NCI-H69 (cell line): ENCODE results near the gene ADAM12.
A peak's percentile ranks its signal among the peaks of the same experiment; 100 is the strongest.

ENCODE experiments used
- DNase-seq: peaks from one replicate; lab custom pipeline; 2025; lab: John Stamatoyannopoulos, UW

The ADAM12 gene

DNA sequence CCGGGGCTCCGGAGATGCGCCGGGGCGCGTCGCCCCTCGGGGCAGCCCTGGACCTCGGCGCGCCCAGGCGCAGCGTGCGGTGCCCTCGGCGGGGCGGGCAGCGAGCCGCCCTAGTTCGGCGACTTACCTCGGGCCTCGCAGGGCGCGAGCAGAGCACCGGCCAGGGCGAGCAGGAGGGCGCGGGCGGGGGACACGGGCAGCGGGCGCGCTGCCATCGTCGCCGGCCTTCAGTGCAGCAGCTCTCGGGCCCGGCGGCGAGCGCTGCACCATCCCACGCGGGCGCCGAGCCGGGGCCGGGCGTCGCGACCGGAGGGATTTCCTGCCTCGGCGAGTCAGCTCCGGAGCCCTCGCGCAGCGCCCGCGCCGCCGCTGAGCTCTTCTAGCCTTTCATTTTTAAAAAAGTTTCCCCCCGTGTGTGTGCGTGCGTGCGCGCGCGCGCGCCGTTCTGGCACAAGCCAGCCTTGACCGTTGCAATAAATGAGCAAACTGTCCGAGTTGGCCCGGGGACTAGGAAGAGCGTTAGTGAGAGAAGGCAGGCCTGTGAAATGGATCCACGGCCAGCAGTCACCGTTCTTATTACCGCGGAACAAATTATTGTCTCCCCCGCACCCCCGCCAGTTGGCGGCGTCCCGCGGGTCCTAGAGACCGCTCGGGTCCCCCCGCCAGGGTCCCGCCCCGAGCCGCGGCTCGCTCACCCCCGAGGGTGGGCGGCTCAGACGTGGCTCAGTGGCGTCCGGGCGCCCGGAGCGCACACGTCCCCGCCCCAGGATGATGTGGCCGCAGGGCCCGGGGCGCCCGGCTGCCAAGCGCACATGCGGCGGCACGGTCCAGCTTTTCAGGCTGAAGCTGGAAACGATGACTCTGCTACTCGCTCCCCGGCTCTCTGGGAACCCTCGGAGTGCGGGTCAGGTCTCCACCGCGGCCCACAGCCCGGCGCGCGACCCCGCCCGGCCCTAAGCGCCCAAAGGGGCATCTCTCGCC is at the start of gene ADAM12:
ADAM12 (minus strand) TSS at position 547 of the 981 bp plus-strand sequence; CDS start at position 215, 332 bp downstream.
- peak; percentile 41 for DNase-seq

- peak; percentile 11 for DNase-seq
Measured at GRCh38 chr10:126437635-126438406, 49.5 kb upstream of the ADAM12 start.

GRCh38 chr10:126434235-126434634 is 46.0 kb upstream of the ADAM12 start:
- DNase-seq, result no peak

DNA sequence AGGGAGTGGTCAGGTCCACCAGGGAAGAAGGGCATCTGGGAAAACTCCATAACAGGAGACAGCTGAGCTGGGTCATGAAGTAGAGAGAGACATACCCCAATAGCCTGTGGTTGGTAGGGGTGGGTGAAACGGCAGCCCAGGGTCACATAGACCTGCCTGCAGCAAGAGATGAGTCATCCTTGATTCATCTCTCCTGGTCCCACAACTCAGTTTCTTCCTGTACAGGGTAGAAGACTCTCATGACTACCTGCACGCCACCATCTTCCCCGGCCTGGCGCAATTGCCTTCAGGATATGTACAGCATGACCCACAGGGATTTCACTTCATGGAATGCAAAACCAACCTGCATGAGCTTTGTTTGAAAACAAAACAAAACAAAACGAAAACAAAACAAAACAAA is 45.1 kb upstream of the ADAM12 start:
- DNase-seq, result no peak

DNA sequence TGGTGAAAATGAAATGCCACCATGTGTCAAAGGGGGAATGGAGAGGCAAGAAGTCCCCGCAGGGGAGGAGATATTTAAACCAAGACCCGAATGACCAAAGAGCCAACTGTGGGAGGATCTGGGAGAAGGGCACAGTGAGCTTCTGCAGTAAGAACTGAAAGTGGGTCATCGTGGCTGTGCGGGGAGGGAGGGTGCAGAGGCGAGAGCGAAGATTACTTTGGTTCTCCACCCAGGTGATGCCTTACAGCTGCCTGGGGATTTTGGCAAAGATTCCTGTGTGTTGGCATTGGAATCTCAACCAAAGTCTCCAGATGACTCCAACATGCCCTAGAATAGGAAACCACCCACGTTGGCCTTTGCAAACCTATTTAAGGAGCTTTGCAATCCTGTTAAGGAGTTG is 44.2 kb upstream of the ADAM12 start:
- DNase-seq, result no peak

DNA sequence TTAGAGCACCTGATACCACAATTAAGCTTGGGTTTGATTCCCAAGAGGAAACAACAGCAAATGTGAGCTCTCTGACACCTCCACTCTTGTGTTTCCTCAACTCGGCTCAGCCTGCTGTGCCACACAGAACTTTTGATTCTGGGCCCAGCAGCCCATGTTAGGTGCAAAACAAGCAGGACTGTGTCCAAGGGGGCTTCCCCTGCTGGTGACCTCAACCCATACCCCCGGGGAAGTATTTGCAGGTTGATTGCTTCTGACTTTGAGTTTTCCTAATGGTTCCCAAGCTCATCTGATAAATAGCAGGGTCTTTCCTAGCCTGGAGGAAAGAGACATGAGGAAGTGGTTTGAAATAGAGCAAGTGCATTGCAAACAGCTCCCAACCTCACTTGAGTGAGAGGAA is 43.5 kb upstream of the ADAM12 start:
- no peak for DNase-seq

- DNase-seq, result peak; percentile 52
Measured at GRCh38 chr10:126430512-126430911, 42.2 kb upstream of the ADAM12 start.

DNA sequence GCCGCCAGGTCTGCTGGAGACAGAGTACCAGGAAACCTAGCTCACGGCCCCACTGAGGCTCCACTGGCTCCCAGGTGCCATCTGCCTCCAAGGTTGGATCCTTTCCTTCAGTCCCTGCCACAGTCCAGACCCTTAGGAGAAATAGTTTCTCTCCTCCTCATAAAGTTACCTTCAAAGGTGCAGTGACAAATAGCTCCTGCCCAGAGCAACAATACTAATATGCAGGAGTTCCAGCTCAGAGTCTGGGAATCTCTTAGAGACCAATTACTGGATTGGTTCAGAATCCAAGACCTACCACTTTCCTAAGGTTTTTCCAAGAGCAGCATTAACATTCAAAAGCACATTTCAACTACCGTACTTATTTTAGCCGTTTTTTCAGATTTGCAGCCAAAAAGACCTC is 41.0 kb upstream of the ADAM12 start:
- DNase-seq, result no peak

DNA sequence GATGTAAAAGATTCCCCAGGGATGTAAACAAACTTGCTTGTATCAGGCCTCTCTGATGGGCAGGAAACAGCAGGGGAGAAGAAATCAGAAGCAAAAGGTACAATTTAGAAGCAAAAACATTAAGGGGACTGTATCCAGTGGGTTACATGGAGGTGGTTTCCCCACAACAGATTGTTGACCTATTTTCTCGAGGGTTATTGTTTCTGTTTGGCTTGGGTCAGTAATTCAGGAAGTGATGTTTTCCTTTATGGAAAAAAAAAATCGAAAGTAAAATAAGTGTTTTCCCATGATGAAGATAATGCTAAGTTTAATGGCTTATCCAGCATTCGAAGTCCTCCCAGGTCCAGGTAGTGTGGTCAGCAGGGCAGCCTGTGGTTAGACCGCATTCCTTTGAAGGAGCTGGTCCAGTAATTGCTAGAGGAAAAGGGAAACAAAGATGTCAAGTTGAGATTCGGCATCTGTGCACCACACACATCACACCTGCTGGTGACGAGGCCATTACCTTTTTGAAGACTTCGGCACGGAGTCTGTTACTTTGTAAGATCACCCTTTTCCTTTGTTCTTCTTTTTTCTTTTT is 37.3 kb upstream of the ADAM12 start:
- no peak for DNase-seq

DNA sequence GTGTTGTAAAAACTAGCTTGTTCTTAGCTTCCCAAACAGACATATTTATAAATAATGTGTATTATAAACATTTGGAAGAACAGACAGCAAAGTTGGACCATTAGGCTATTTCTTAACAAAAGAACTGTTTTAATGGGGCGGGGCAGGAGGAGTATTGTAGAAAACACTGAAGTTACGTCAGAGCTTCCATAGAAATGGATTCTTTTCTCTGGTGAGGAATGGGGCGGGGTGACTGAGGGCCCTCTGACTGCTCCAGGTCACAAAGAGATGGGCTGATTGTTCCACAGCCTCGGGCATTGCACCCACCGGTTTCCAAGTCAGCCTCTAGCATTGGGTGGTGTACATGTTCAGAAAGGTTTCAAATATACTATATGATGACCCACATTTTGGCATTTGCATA is 36.8 kb upstream of the ADAM12 start:
- no peak for DNase-seq

DNA sequence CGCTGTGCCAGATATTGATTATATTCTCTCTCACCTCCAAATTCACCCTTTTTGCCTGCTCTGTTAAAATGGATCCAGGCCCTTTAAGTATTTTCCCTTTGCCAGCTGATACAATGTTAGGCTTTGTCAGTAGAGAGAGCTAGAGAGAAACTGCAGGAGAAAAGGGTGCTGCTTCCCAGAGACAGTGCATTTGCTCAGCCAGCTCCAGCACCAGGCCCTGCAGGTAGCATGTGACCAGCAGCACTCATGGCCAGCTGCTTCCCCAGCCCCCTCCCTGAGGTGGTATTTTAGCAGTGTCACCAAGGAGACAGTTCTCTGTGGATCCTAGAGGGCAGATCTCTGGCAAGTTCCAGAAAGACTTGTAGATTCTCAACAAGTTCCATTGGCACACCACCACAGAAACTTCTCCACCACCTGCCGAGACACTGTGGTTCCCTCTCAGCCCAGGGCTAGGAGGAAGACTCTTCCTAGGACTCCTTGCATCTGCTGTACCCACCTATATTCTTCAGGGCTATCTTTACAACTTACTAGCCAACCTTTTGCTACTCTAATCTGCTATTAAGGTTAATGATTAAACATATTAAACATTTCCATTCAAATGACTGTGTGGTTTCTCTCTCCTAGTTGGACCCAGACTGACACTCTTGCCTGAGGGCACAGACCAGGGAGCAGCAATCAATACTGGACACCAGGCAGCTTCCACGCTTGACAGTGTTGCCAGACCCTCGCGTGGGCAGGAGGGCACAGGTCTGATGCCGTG is 35.6 kb upstream of the ADAM12 start:
- peak; percentile 8 for DNase-seq

GRCh38 chr10:126422567-126422966 is 34.3 kb upstream of the ADAM12 start:
- no peak for DNase-seq

- DNase-seq, result no peak
Measured at GRCh38 chr10:126421756-126422256, 33.5 kb upstream of the ADAM12 start.

DNA sequence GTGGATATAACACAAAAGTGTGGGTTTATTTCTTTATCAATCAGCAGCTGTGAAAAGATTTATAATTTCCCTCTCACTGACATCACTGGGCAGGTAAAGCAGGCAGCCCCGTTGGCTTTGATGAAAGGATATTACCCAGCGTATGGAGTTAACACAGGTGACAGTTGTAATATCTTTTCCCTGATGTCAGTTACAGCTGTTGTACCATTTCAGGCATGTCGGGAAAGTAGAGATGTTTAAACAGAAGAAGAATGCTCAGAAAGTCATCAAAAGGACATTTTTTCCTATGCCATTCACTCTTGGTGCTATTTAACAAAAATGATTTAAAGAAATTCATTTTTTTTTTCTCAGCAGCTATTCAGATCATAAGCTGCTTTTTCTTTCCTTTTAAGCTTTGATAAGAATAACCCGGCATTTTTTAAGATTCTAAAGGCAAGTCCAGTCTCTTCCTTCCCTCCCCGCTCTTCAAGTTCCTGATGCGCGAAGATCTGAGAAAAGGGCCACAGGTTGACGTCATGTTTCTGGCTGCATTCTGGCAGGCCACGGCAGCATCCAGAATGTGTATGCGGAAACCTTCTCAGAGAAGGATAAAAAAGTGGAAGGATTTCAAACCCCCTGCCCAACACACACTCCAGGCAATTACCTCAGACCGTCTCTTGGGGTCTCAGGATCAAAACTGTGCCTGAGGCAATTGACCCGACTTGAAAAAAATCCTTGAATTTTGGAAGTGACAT is 32.5 kb upstream of the ADAM12 start:
- no peak for DNase-seq

DNA sequence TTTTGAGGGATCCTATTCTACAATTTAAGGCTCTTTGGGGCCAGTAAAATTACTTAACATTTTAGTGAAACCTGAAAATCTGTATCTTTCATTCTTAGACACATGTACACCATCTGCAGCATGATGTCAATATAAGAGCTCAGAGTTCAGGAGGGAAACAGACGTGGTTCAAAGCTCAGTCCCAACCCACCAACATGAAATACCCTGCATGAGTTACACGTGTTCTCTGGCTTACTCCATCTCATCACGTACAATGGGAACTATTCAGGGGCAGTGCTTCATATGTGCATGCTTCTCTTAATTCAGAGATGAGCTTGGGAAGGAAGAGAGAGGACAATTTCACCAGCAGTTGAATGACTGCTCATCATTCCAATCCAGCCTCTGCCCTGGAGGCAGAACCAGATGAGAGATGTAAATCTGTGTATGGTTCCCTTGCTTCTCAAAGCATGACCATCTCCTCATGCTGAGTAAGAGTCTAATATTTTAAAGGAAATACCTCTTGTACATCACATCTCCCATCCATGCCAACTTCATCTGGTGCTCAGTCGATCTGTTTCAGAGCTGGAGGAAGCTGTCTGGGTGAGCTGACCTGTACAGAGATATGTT is 29.0 kb upstream of the ADAM12 start:
- DNase-seq, result no peak

DNA sequence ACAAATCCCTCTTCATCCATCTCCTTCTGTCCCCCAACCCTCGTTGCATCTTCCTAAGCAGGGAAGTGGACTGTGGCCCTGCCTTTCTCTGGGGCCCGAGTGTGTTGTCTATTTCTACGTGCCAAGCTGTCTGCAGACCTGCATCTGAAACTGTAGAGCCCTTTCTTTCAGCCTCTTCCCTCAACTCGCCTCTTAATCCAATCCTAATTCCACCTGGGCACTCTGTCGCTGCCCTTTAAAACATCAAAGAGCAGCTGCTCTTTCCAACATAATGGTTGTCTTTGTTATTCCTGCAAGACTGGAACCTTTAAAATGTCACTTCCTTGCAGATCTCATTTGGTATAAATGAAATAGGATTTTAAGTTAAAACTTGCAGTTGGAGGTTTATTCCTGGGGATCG is 21.5 kb upstream of the ADAM12 start:
- no peak for DNase-seq

DNA sequence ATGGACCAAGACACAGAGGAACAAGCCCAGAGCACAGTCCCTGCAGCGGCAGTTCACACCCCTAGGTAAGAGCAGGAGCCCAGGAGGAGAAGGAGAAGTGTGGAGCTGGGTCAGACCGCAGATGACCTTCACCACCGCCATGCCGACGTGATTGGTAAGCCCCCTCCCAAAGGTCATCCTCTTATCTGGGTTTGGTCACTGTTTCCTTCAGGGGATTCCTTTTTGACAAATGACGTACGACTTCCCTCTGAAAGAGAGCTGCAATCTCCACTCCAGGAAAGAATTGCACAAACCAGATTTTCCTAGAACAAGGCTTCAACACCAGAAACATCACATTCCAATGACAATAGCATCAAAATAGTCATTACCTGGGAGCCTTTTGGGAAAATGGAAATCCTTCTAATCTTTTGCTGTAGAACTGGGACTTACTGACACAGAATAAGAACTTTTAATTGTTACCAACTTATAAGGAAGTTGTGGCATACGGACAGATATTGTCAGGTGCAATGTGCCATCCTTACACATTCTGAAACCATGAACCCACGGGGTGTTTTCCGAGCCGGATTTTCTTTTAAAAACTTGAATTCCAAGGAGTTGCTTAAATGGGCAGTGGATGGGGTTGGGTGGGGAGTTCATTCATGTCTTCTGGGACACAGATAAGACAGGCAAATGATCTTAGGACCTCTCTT is 20.8 kb upstream of the ADAM12 start:
- no peak for DNase-seq

DNA sequence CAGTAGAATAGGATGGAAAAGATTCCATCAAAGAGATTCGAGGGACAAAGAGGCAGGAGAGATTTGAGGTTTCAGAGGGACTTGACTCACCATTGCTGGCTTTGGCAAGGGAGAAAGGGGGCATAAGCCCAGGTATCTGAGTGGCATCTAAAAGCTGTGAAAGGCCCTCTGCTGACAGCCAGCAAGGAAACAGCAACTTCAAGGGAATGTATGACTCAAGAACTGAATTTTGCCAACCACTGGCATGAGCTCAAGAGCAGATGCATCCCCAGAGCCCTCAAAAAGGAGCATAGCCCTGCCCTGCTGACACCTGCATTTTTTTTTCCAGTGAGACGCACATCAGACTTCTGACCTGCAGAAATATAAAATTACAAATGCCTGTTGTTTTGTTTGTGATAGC is 19.6 kb upstream of the ADAM12 start:
- no peak for DNase-seq

GRCh38 chr10:126405239-126405775 is 17.0 kb upstream of the ADAM12 start:
- DNase-seq, result no peak
